Brain microvascular endothelial cell (primary cell): ENCODE data around the gene ANKRD65.
"Not testable (repeated sequence)": the region's sequence is repeated elsewhere in the genome, so short reads cannot be mapped to it uniquely, and the experiment has no call there.

Experiments used
- DNase-seq: peaks from one replicate; pipeline ENCODE4 v3.0.0-alpha.2; 2020
- H3K27ac ChIP-seq: fragments of 250-450 bp; sonication (Bioruptor Pico); 2 replicates; pipeline ENCODE4 v1.5.1; 2020; ENCODE audit warnings: mild to moderate bottlenecking, moderate library complexity
- H3K27me3 ChIP-seq: fragments of 250-450 bp; sonication (Bioruptor Pico); replicated peaks from 2 replicates; pipeline ENCODE4 v1.5.1; 2020; ENCODE audit warnings: mild to moderate bottlenecking
- H3K36me3 ChIP-seq: fragments of 250-450 bp; sonication (Bioruptor Pico); replicated peaks from 2 replicates; pipeline ENCODE4 v1.5.1; 2020; ENCODE audit warnings: mild to moderate bottlenecking
- H3K4me3 ChIP-seq: 2 replicates; pipeline ENCODE4 v1.5.1; 2011; ENCODE audit warnings: low read depth, mild to moderate bottlenecking, control low read depth, low read length, moderate library complexity
- CTCF ChIP-seq: IDR thresholded peaks from 2 replicates; pipeline ENCODE4 v1.5.1; 2011; ENCODE audit warnings: low read depth, mild to moderate bottlenecking, moderate library complexity, low read length, control low read depth, inconsistent platforms; ENCODE audit errors: missing control alignments
- in situ Hi-C: cut with HindIII; loops from 2 replicates; pipeline ENCODE4 v1.10.0; 2017; ENCODE audit warnings: low sequenced_read_pairs, low pct_ligation_motif_present

The ANKRD65 gene

GRCh38 chr1:1430114-1430982, 9.3 kb upstream of the ANKRD65 start:
- DNase-seq, result no peak
- in situ Hi-C loops, result no loop called here
- TF ChIP-seq CTCF, result peak; percentile 50
- no peaks in the 10 kb centered on the region for H3K27me3 ChIP-seq
- no peaks in the 10 kb centered on the region for H3K36me3 ChIP-seq
- H3K4me3 ChIP-seq, result no peak overlapping the region
- no peak overlapping the region for H3K27ac ChIP-seq

- no peak for TF ChIP-seq CTCF
- peak; percentile 35 for DNase-seq
- no peaks in the 10 kb centered on the region for H3K27me3 ChIP-seq
- H3K36me3 ChIP-seq, result no peaks in the 10 kb centered on the region
- H3K4me3 ChIP-seq, result no peak overlapping the region
- in situ Hi-C loops, result no loop called here
- H3K27ac ChIP-seq, result no peak overlapping the region
These were observed 8.6 kb upstream of the ANKRD65 start for GRCh38 chr1:1429671-1430073.

GRCh38 chr1:1428967-1429366, 7.9 kb upstream of the ANKRD65 start:
- H3K4me3 ChIP-seq, H3K36me3 ChIP-seq, DNase-seq, H3K27ac ChIP-seq, in situ Hi-C loops, H3K27me3 ChIP-seq: not testable (repeated sequence)

DNA sequence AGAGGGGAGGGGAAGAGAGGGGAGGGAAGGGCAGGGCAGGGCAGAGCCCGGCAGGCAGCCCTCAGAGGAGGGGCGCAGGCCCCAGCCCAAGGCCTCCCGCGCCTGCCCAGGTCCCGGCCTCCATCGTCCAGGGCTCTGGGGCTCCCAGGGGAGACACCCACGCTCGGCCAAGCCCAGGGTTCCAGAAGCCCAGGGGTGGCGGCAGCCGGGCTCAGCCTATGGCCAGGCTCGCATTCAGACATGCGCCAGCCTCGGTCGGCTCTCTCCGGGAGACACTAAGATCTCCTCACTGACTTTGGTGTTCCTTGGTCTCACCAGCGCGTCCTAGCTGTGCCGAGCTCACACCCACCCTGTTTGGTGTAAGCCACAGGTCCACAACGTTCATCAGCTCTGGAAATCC, 7.1 kb upstream of the ANKRD65 start:
- in situ Hi-C loops, result no loop called here
- no peak for TF ChIP-seq CTCF
- DNase-seq, result no peak
- H3K27me3 ChIP-seq, result no peaks in the 10 kb centered on the region
- no peak overlapping the region for H3K27ac ChIP-seq
- no peak overlapping the region for H3K4me3 ChIP-seq
- H3K36me3 ChIP-seq, result no peaks in the 10 kb centered on the region

- H3K27ac ChIP-seq, result no peak overlapping the region
- peak overlapping the region; percentile 22 for H3K4me3 ChIP-seq
- no peaks in the 10 kb centered on the region for H3K36me3 ChIP-seq
- no peak for TF ChIP-seq CTCF
- in situ Hi-C loops, result no loop called here
- H3K27me3 ChIP-seq, result no peaks in the 10 kb centered on the region
- DNase-seq, result no peak
These were observed 6.7 kb upstream of the ANKRD65 start for GRCh38 chr1:1427820-1428148.

DNA sequence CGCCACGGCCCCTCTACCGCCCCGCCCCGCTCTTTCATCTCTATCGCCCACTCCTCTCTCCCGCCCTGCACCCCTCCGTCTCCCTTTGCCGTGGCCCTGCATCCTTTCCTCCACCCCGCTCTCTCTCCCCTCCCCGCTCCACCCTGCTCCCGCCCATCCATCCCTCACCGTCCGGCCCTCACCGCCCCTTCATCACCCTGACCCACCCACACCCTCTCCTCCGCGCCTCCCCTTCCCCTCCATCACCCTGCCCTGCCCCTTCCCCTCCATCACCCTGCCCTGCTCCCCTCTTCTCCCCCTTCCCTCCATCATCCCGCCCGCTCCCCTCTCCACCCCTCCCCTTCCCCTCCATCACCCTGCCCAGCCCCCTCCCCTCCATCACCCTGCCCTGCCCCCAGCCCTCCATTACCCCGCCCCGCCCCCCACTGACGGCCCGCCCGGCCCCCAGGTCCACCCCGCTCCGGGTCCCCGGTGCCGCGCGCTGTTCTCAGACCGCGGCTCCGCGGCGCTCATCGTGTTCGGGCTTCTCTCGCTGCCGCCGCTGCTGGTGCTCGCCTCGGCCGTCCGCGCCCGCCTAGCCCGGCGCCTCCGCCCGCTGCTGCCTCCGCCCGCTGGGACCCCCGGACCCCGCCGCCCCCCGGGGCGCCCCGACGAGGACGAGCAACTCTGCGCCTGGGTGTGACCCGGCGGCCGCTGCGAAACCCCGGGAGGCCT, 6.2 kb upstream of the ANKRD65 start:
- DNase-seq, result no peak
- in situ Hi-C loops, result no loop called here

More for the DNA sequence above, 6.2 kb upstream of the ANKRD65 start:
- H3K4me3 ChIP-seq, result peak overlapping the region; percentile 22
- no peak overlapping the region for H3K27ac ChIP-seq
- no peak for TF ChIP-seq CTCF
- no peaks in the 10 kb centered on the region for H3K27me3 ChIP-seq
- H3K36me3 ChIP-seq, result no peaks in the 10 kb centered on the region
